ENCODE data around the gene FDX2. TPM values are rescaled to one million over a fixed set of nuclear protein-coding genes. Genes with fewer than 3 reads are reported as not detected.
"Not testable (repeated sequence)": the region's sequence is repeated elsewhere in the genome, so short reads cannot be mapped to it uniquely, and the experiment has no call there.

FDX2 gene
- polyA plus RNA-seq, 3 donors from 2014 or later: 12.5 to 17.8 (median 16.6) TPM

GRCh38 chr19:10289836-10290356 lies 25.9 kb downstream of the FDX2 start, which contains the start of gene ICAM5:
ICAM5 (plus strand) TSS chr19:10289952; CDS start chr19:10290044, 92 bp downstream.
- Mint-ChIP-seq H3K4me3 (peak within 1 kb of the TSS; percentile 83 to 90 (median 85)), H3K36me3 (peaks cover 13 to 17% (median 14%) of the 10 kb centered on the region in 3 donors), H3K4me1 (peaks cover 77 to 82% of the 10 kb centered on the region in 2 donors), H3K9me3 (peaks cover 0 to 4% (median 0%) of the 10 kb centered on the region in 6 donors), H3K27me3 (ENCODE audit: low read depth in 3 of 3) (peaks cover 50 to 77% (median 51%) of the 10 kb centered on the region in 3 donors), H3K27ac (peak within 1 kb of the TSS in 3 of 6 donors; percentile 41 to 66 (median 49))
- peak in 2 of 3 donors; percentile 24 to 36 for DNase-seq

- Mint-ChIP-seq H3K36me3 (peaks cover 18% of the 10 kb centered on the region in 3 donors), H3K9me3 (peaks cover 0 to 4% (median 0%) of the 10 kb centered on the region in 6 donors), H3K4me3 (peak overlapping the region; percentile 78 to 85 (median 83)), H3K4me1 (peaks cover 75 to 83% of the 10 kb centered on the region in 2 donors), H3K27ac (peak overlapping the region in 3 of 6 donors; percentile 41 to 66 (median 49)), H3K27me3 (ENCODE audit: low read depth in 3 of 3) (peaks cover 44 to 75% (median 49%) of the 10 kb centered on the region in 3 donors)
- peak; percentile 57 to 68 (median 63) for DNase-seq
Measured at GRCh38 chr19:10289167-10289835, 26.5 kb downstream of the FDX2 start.

- peak overlapping the region; percentile 78 to 85 (median 83) for H3K4me3 Mint-ChIP-seq
- peaks cover 44 to 70% (median 48%) of the 10 kb centered on the region in 3 donors for H3K27me3 Mint-ChIP-seq (ENCODE audit: low read depth in 3 of 3)
- peaks cover 0 to 4% (median 0%) of the 10 kb centered on the region in 6 donors for H3K9me3 Mint-ChIP-seq
- no peak for DNase-seq
- H3K36me3 Mint-ChIP-seq: peaks cover 18 to 22% (median 18%) of the 10 kb centered on the region in 3 donors
- H3K27ac Mint-ChIP-seq: peak overlapping the region in 3 of 6 donors; percentile 41 to 66 (median 49)
- peaks cover 75 to 83% of the 10 kb centered on the region in 2 donors for H3K4me1 Mint-ChIP-seq
Measured at GRCh38 chr19:10288662-10289166, 27.1 kb downstream of the FDX2 start.

DNA sequence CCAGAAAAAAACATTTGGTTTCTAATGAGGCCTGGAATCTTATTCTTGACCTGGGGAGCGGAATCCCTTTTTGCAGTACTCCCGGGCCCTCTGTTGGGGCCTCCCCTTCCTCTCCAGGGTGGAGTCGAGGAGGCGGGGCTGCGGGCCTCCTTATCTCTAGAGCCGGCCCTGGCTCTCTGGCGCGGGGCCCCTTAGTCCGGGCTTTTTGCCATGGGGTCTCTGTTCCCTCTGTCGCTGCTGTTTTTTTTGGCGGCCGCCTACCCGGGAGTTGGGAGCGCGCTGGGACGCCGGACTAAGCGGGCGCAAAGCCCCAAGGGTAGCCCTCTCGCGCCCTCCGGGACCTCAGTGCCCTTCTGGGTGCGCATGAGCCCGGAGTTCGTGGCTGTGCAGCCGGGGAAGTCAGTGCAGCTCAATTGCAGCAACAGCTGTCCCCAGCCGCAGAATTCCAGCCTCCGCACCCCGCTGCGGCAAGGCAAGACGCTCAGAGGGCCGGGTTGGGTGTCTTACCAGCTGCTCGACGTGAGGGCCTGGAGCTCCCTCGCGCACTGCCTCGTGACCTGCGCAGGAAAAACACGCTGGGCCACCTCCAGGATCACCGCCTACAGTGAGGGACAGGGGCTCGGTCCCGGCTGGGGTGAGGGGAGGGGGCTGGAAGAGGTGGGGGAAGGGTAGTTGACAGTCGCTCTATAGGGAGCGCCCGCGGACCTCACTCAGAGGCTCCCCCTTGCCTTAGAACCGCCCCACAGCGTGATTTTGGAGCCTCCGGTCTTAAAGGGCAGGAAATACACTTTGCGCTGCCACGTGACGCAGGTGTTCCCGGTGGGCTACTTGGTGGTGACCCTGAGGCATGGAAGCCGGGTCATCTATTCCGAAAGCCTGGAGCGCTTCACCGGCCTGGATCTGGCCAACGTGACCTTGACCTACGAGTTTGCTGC lies 28.7 kb downstream of the FDX2 start, which contains the start of gene ICAM4:
Gene ICAM4, plus strand, starts transcription at position 153 of the 935 bp plus-strand sequence. Its CDS starts 58 bp downstream, at position 211.
- peak within 1 kb of the TSS; percentile 46 to 77 (median 71) for H3K4me3 Mint-ChIP-seq
- H3K4me1 Mint-ChIP-seq: peaks cover 63 to 70% of the 10 kb centered on the region in 2 donors
- peaks cover 30 to 54% (median 33%) of the 10 kb centered on the region in 3 donors for H3K27me3 Mint-ChIP-seq (ENCODE audit: low read depth in 3 of 3)
- peaks cover 0 to 4% (median 0%) of the 10 kb centered on the region in 6 donors for H3K9me3 Mint-ChIP-seq
- H3K27ac Mint-ChIP-seq: peak within 1 kb of the TSS in 2 of 6 donors; percentile 69 to 77
- no peak for DNase-seq
- H3K36me3 Mint-ChIP-seq: peaks cover 18 to 26% (median 23%) of the 10 kb centered on the region in 3 donors

DNA sequence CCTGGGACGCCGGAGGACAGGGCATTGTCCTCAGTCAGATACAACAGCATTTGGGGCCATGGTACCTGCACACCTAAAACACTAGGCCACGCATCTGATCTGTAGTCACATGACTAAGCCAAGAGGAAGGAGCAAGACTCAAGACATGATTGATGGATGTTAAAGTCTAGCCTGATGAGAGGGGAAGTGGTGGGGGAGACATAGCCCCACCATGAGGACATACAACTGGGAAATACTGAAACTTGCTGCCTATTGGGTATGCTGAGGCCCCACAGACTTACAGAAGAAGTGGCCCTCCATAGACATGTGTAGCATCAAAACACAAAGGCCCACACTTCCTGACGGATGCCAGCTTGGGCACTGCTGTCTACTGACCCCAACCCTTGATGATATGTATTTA lies 30.4 kb downstream of the FDX2 start:
- Mint-ChIP-seq H3K27ac (peak overlapping the region in 1 of 6 donors; percentile 26), H3K27me3 (ENCODE audit: low read depth in 3 of 3) (peaks cover 18 to 38% (median 21%) of the 10 kb centered on the region in 3 donors), H3K9me3 (peaks cover 0 to 3% (median 0%) of the 10 kb centered on the region in 6 donors), H3K4me1 (peaks cover 50 to 56% of the 10 kb centered on the region in 2 donors), H3K4me3 (no peak overlapping the region), H3K36me3 (peaks cover 18 to 26% (median 23%) of the 10 kb centered on the region in 3 donors)
- DNase-seq: no peak

- H3K9me3 Mint-ChIP-seq: peaks cover 0 to 3% (median 0%) of the 10 kb centered on the region in 6 donors
- DNase-seq: no peak
- H3K36me3 Mint-ChIP-seq: peaks cover 18 to 28% (median 24%) of the 10 kb centered on the region in 3 donors
- peaks cover 13 to 34% (median 20%) of the 10 kb centered on the region in 3 donors for H3K27me3 Mint-ChIP-seq (ENCODE audit: low read depth in 3 of 3)
- no peak overlapping the region for H3K27ac Mint-ChIP-seq
- no peak overlapping the region for H3K4me3 Mint-ChIP-seq
- H3K4me1 Mint-ChIP-seq: peaks cover 49 to 56% of the 10 kb centered on the region in 2 donors
Measured at GRCh38 chr19:10284960-10285278, 30.9 kb downstream of the FDX2 start.

DNA sequence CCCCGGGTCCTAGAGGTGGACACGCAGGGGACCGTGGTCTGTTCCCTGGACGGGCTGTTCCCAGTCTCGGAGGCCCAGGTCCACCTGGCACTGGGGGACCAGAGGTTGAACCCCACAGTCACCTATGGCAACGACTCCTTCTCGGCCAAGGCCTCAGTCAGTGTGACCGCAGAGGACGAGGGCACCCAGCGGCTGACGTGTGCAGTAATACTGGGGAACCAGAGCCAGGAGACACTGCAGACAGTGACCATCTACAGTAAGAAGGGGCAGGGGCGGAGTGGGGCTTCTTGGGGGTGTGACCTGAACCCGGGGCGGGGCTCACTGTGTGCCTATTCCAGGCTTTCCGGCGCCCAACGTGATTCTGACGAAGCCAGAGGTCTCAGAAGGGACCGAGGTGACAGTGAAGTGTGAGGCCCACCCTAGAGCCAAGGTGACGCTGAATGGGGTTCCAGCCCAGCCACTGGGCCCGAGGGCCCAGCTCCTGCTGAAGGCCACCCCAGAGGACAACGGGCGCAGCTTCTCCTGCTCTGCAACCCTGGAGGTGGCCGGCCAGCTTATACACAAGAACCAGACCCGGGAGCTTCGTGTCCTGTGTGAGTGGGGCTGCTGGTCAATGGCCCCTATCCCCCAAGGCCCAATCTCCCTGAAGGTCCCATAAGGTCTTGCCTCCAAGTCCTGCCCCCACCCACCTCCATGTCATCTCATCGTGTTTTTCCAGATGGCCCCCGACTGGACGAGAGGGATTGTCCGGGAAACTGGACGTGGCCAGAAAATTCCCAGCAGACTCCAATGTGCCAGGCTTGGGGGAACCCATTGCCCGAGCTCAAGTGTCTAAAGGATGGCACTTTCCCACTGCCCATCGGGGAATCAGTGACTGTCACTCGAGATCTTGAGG lies 31.5 kb downstream of the FDX2 start:
- peaks cover 0 to 3% (median 0%) of the 10 kb centered on the region in 6 donors for H3K9me3 Mint-ChIP-seq
- H3K4me1 Mint-ChIP-seq: peaks cover 52 to 59% of the 10 kb centered on the region in 2 donors
- DNase-seq: no peak
- H3K4me3 Mint-ChIP-seq: no peak overlapping the region
- H3K27me3 Mint-ChIP-seq (ENCODE audit: low read depth in 3 of 3): peaks cover 12 to 31% (median 22%) of the 10 kb centered on the region in 3 donors
- peaks cover 18 to 29% (median 26%) of the 10 kb centered on the region in 3 donors for H3K36me3 Mint-ChIP-seq
- no peak overlapping the region for H3K27ac Mint-ChIP-seq

DNA sequence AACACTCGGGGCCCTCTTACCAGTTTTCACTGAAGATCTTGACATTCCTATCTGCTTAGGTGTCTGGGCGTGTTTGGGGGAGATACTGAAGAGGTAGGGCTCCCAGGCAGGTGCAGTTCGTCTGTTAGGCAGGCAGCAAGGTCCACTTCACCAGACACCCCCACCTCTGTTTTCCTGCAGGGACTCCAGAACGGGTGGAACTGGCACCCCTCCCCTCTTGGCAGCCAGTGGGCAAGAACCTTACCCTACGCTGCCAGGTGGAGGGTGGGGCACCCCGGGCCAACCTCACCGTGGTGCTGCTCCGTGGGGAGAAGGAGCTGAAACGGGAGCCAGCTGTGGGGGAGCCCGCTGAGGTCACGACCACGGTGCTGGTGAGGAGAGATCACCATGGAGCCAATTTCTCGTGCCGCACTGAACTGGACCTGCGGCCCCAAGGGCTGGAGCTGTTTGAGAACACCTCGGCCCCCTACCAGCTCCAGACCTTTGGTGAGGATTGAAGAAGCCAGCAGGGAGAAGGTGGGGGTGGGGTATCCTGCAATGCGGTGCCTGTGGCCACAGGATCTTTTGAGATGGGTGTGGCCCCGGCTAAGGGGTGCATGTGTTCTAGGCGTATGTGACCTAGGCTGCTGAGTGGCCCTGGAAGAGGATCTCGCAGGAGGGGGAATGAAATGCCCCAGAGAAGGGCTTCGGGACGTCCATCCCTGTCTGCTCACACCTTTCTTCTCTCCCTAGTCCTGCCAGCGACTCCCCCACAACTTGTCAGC lies 32.3 kb downstream of the FDX2 start:
- peaks cover 10 to 23% (median 16%) of the 10 kb centered on the region in 3 donors for H3K27me3 Mint-ChIP-seq (ENCODE audit: low read depth in 3 of 3)
- H3K4me3 Mint-ChIP-seq: no peak overlapping the region
- no peak overlapping the region for H3K27ac Mint-ChIP-seq
- DNase-seq: no peak
- peaks cover 49 to 57% of the 10 kb centered on the region in 2 donors for H3K4me1 Mint-ChIP-seq
- H3K9me3 Mint-ChIP-seq: peaks cover 0 to 3% (median 0%) of the 10 kb centered on the region in 6 donors
- H3K36me3 Mint-ChIP-seq: peaks cover 18 to 33% (median 26%) of the 10 kb centered on the region in 3 donors

- H3K4me3 Mint-ChIP-seq, H3K9me3 Mint-ChIP-seq, H3K27ac Mint-ChIP-seq, DNase-seq: not testable (repeated sequence)
- peaks cover 3 to 10% (median 7%) of the 10 kb centered on the region in 3 donors for H3K27me3 Mint-ChIP-seq (ENCODE audit: low read depth in 3 of 3)
- peaks cover 37 to 49% of the 10 kb centered on the region in 2 donors for H3K4me1 Mint-ChIP-seq
- H3K36me3 Mint-ChIP-seq: peaks cover 18 to 37% (median 26%) of the 10 kb centered on the region in 3 donors
Measured at GRCh38 chr19:10282043-10282442, 33.8 kb downstream of the FDX2 start.

GRCh38 chr19:10279737-10280442 lies 35.9 kb downstream of the FDX2 start:
- H3K9me3 Mint-ChIP-seq: no peaks in the 10 kb centered on the region
- peaks cover 5 to 27% (median 9%) of the 10 kb centered on the region in 3 donors for H3K36me3 Mint-ChIP-seq
- peak in 2 of 3 donors; percentile 29 to 38 for DNase-seq
- H3K4me3 Mint-ChIP-seq: peak overlapping the region; percentile 15 to 75 (median 68)
- H3K27me3 Mint-ChIP-seq (ENCODE audit: low read depth in 3 of 3): peaks cover 0 to 5% (median 0%) of the 10 kb centered on the region in 3 donors
- H3K27ac Mint-ChIP-seq: peak overlapping the region; percentile 78 to 94 (median 86)
- peaks cover 20 to 30% of the 10 kb centered on the region in 2 donors for H3K4me1 Mint-ChIP-seq

- Mint-ChIP-seq H3K27ac (peak overlapping the region in 5 of 6 donors; percentile 53 to 89 (median 81)), H3K27me3 (ENCODE audit: low read depth in 3 of 3) (peaks cover 0 to 5% (median 0%) of the 10 kb centered on the region in 3 donors), H3K36me3 (peaks cover 6 to 24% (median 8%) of the 10 kb centered on the region in 3 donors), H3K9me3 (no peaks in the 10 kb centered on the region), H3K4me1 (peaks cover 25 to 38% of the 10 kb centered on the region in 2 donors), H3K4me3 (peak overlapping the region; percentile 31 to 67 (median 46))
- DNase-seq: no peak
Measured at GRCh38 chr19:10278935-10279334, 36.9 kb downstream of the FDX2 start.
